ENCODE measurements around the gene NRXN3. TPM values are rescaled to one million over a fixed set of nuclear protein-coding genes. Genes with fewer than 3 reads are reported as not detected.

The NRXN3 gene
- total RNA-seq, 6 experiments from 2014 or later: 0.07 to 0.28 (median 0.11) TPM; not detected in 2

DNA sequence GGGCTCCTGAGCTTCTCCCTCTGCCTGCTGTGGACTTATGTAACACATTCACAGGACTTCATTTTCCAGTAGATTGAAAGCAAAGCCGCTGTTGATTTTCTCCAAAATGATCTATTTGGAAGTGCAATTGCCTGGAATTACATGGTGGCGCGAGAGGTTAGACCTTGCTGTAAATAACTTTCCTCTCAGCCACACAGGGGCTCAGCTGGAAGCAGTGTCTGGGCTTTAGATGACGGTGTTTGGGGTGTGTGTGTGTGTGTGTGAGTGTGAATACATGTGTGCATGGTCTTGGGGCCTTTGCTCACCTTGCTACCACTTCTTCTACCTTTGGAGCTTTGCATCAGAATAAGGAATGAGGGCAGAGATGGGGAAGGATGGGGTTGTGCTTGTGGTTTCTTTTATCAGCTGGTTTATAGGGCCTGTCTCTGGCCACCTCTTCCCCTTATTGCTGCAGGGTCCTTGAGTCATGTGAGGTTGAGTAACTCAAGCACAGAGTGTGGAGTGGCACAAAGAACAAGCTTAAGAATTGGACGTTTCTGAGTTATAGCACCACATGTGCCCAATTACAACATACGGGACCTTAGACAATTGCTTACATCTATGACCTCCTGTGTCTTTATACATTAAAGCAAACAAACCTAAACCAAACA lies 280.6 kb downstream of the NRXN3 start:
- H3K4me1 Mint-ChIP-seq (ENCODE audit: low read depth): no peaks in the 10 kb centered on the region
- no peak overlapping the region for H3K27ac Mint-ChIP-seq
- TF ChIP-seq, protein P1, sequence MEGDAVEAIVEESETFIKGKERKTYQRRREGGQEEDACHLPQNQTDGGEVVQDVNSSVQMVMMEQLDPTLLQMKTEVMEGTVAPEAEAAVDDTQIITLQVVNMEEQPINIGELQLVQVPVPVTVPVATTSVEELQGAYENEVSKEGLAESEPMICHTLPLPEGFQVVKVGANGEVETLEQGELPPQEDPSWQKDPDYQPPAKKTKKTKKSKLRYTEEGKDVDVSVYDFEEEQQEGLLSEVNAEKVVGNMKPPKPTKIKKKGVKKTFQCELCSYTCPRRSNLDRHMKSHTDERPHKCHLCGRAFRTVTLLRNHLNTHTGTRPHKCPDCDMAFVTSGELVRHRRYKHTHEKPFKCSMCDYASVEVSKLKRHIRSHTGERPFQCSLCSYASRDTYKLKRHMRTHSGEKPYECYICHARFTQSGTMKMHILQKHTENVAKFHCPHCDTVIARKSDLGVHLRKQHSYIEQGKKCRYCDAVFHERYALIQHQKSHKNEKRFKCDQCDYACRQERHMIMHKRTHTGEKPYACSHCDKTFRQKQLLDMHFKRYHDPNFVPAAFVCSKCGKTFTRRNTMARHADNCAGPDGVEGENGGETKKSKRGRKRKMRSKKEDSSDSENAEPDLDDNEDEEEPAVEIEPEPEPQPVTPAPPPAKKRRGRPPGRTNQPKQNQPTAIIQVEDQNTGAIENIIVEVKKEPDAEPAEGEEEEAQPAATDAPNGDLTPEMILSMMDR (IDR thresholded peaks at IDR 0.05): no peak
- H3K27me3 Mint-ChIP-seq (ENCODE audit: insufficient read depth): no peaks in the 10 kb centered on the region; the same call in 1 of the 2 replicates
- DNase-seq: no peak
- peaks cover 10% of the 10 kb centered on the region; the same call in 1 of the 2 replicates for H3K9me3 Mint-ChIP-seq
- no peak overlapping the region for H3K4me3 Mint-ChIP-seq
- no peaks in the 10 kb centered on the region for H3K36me3 Mint-ChIP-seq (ENCODE audit: low read depth)

DNA sequence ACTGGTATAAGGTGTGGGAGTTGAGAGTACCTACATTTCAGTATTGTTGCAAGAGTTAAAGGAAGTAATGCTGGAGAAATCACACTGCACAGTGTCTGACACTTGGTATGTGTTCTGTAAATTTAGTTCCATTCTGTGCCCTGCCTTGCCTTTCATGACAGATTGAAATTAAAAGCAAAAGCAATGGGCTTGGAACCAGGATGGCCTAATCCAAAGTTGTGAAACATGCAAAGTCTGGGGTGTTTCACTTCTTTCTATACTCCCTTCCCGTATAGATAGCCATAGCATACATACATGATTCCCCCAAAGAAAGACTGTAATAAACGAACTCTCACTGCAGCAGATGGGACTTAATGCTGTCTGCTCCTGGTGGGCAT lies 281.1 kb downstream of the NRXN3 start:
- Mint-ChIP-seq H3K27ac (no peak overlapping the region), H3K9me3 (peaks cover 10% of the 10 kb centered on the region; the same call in 1 of the 2 replicates), H3K4me1 (ENCODE audit: low read depth) (no peaks in the 10 kb centered on the region), H3K27me3 (ENCODE audit: insufficient read depth) (no peaks in the 10 kb centered on the region; the same call in 1 of the 2 replicates), H3K36me3 (ENCODE audit: low read depth) (no peaks in the 10 kb centered on the region), H3K4me3 (no peak overlapping the region)
- TF ChIP-seq, protein P1 (IDR thresholded peaks at IDR 0.05): no peak
- DNase-seq: no peak

DNA sequence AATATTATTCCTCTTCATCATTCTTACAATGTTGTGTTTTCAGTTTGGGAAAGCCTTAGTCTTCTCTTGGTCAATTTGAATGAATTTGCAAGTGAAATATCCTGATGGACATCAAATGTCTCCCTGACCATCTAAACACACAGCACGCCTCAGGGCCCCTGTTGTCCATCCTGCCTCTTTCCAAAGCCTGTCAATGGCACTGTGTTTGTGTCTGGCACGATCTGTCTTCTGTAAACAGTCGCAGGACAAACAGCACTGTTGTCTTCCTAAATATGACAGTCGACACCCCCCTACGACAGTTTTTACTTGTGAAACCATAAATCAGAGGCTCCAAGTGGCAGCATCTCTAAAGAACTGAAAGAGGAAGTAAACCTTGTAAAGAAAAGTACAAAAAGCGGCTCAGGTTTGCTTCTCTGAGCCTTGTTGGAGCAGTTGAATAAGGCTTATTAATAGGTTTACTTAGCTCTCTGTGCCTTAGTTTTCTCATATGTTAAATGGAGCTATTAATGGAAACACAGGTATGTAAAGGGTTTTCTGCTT lies 285.8 kb downstream of the NRXN3 start:
- Mint-ChIP-seq H3K27me3 (ENCODE audit: insufficient read depth) (no peaks in the 10 kb centered on the region; the same call in 1 of the 2 replicates), H3K4me1 (ENCODE audit: low read depth) (no peaks in the 10 kb centered on the region), H3K27ac (no peak overlapping the region), H3K4me3 (no peak overlapping the region), H3K9me3 (peaks cover 32% of the 10 kb centered on the region), H3K36me3 (ENCODE audit: low read depth) (no peaks in the 10 kb centered on the region)
- no peak for DNase-seq
- TF ChIP-seq, protein P1 (IDR thresholded peaks at IDR 0.05): no peak

DNA sequence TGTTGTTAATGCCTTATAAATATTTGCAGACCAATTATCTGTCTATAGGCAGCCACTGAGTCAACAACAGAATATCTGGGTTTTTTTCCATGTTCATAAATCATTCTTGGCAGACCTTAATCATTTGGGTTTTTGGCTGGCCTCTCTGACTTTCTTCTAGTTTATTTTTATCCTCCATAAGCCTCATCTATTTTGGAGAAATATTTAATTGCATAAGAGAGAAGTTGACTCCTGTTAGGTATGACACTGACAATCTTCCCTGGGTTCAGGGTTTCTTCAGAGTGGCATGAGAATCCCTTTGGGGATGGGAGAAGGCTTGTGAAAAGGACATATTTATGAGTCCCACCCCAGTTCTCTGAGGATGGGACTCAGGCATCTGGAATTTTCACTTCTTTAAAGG lies 299.8 kb downstream of the NRXN3 start:
- no peak overlapping the region for H3K4me3 Mint-ChIP-seq
- no peak for DNase-seq

DNA sequence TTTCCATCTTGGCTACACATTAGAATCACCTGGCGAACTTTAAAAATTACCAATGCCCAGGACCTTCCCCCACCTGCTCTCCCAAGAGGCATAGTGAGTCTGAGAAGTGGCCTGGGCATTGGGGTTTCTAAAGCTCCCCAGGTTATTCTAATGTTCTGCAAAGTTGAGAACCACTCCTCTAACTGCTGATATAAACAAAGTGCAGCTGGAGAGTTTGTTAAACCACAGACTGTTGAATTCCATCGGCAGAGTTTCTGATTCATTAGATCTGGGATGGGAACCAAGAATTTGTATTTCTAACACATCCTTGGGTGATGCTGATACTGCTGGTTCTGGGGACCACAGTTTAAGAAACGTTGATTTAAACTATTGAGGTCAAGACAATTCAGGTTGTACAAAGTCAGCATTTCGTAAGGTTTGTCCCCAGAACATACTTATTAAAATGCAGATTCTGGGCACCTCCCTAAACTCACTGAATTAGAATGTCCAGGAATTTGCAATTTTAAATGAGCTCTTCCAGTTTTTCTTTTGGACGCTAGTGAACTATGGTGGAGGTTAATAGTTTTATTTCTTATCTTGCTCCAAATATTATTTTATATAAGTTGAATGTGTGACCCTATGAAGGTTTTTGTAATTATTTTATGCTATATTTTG lies 309.1 kb downstream of the NRXN3 start:
- H3K27me3 Mint-ChIP-seq (ENCODE audit: insufficient read depth): no peaks in the 10 kb centered on the region

More for the DNA sequence above, 299.8 kb downstream of the NRXN3 start:
- H3K36me3 Mint-ChIP-seq (ENCODE audit: low read depth): no peaks in the 10 kb centered on the region; the same call in 1 of the 2 replicates
- TF ChIP-seq, protein P1 (IDR thresholded peaks at IDR 0.05): no peak
- peaks cover 45% of the 10 kb centered on the region for H3K9me3 Mint-ChIP-seq
- no peak overlapping the region for H3K27ac Mint-ChIP-seq
- no peaks in the 10 kb centered on the region; the same call in 1 of the 2 replicates for H3K27me3 Mint-ChIP-seq (ENCODE audit: insufficient read depth)
- no peaks in the 10 kb centered on the region for H3K4me1 Mint-ChIP-seq (ENCODE audit: low read depth)

More for the DNA sequence above, 309.1 kb downstream of the NRXN3 start:
- H3K9me3 Mint-ChIP-seq: peaks cover 37% of the 10 kb centered on the region
- no peak for DNase-seq
- no peaks in the 10 kb centered on the region for H3K36me3 Mint-ChIP-seq (ENCODE audit: low read depth)
- H3K27ac Mint-ChIP-seq: no peak overlapping the region
- TF ChIP-seq, protein P1 (IDR thresholded peaks at IDR 0.05): no peak
- H3K4me3 Mint-ChIP-seq: no peak overlapping the region
- no peaks in the 10 kb centered on the region for H3K4me1 Mint-ChIP-seq (ENCODE audit: low read depth)
